Activated CD8-positive, alpha-beta memory T cell treated with anti-CD3 and anti-CD28 coated beads, Interleukin-2, amount 50 U/mL, for 1 hour (primary cell): Measurements from ENCODE around the gene SLC5A11.

Experiments used
- DNase-seq: peaks from one replicate; pipeline ENCODE4 v3.0.0-alpha.2; 2020; ENCODE audit errors: extremely low read depth

Gene SLC5A11

DNA sequence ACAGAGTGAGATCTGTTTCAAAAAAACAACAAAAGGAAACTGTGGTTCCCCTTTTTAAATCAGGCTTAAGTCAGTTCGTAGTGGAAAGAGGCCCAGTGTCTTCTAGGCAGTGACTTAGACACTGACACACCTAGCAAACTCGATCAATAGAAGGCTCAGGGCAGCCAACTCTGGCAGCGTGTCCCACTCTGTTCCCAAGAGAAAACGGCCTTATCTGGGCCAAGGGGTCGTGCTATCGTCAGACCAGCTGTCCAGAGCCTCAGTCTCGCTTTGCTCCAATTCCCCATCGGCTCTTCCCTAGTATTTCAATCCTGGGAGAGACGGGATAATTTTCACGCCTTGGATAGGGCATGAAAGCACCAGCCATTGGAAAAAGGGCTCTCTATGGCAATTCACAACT lies 72.9 kb downstream of the SLC5A11 start:
- no peak for DNase-seq

DNA sequence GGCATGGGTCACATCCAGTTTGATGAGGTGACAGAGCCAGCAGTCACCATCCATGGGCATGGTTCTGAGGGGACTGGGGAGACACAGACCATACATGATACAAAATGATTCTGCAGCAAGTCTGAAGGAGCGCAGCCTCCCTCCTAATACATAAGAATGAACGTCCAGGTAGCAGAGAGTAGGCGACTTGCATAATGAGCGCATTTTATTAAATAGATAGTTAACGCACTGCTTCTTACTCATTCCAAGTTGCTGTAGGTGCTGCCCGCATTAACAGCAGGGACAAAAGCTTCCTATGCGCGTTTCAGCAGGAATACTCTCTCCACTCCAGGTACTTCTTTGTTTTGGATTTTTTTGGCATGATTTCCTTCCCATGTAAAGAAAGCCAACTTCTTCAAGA lies 73.8 kb downstream of the SLC5A11 start:
- no peak for DNase-seq

DNA sequence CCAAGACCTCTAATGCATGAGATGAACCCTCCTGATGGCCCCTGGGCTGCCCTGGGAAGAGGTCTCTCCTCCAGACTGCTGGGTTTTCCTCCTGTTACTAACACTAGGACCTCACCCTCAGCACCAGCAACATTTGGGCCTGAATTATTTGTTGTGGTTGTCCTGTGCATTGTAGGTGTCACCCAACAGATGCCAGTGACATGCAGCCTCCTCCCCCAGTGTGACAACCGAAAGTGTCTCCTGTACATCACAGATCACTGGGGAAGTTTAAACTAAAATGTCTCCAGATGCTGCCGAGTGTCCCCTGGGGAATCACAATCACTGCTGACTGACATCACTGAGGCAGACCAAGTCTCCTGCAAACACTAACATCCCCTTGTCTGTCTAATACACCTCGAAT lies 74.8 kb downstream of the SLC5A11 start:
- DNase-seq: no peak

DNA sequence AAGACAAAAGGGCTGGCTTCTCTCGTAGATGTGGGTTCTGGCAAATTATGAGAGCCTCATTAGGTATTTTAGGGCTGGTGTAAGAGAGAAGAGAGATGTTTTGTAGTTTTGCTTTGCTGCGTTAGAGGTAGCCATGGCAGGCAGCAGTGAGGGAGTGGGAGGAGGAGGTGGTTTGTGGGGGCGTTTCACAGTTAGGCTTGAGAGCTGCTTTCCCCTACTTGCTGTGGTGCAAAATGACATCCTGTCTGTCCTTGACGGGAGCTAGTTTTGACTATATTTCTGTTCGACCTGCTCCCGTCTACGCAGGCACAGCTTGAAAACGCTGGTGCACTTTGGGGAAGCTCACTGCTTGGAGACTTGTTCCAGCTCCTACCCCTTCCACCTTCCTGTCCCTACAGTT lies 75.5 kb downstream of the SLC5A11 start:
- no peak for DNase-seq

DNA sequence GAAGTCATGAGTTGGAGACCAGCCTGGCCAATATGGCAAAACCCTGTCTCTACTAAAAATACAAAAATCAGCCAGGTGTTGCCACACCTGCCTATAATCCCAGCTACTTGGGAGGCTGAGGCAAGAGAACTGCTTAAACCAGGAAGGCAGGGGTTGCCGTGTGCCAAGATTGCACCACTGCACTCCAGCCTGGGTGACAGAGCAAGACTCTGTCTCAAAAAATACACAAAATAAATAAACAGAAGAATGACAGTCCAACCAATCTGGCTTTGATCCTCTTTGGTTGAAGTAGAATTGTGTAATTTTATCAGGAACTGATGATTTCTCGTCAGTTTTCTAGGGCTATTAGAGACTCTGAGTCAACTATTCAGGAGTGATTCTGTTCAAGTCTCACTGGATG lies 79.4 kb downstream of the SLC5A11 start:
- no peak for DNase-seq

DNA sequence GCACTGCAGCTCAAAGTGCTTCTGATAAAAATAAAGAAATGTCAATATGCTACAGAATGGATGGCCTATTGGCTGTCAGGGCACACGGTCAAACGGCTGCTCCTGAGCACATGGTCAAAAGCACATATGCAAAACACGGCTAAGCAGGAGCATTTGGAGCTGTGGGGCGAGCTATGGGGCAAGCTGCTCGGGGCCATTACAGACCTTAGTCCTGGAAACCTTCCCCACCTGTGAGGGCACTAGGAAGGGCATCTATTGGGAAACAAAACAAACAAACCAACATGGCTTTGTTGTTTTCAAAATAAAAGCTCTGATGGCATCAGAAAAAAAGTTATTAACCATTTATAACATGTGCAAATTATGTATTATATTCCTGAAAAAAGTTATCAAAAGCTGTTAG lies 83.6 kb downstream of the SLC5A11 start:
- DNase-seq: no peak

DNA sequence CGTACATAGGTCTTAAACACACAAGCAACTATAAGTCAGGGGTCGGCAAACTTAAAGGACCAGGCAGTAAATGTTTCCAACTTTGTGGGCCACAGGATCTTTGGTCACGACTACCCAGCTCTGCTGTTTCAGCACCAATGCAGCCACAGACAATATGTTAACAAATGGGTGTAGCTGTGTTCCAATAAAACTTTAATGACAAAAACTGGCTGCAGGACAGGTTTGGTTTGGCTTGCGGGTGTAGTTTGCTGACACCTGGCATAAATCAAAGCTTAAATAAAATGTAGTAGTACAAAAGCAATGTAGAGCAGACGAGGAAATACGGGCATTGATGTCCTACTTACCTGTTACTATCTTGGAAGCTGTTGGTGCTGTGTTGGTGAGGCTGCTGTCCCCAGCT lies 84.7 kb downstream of the SLC5A11 start:
- DNase-seq: no peak

DNA sequence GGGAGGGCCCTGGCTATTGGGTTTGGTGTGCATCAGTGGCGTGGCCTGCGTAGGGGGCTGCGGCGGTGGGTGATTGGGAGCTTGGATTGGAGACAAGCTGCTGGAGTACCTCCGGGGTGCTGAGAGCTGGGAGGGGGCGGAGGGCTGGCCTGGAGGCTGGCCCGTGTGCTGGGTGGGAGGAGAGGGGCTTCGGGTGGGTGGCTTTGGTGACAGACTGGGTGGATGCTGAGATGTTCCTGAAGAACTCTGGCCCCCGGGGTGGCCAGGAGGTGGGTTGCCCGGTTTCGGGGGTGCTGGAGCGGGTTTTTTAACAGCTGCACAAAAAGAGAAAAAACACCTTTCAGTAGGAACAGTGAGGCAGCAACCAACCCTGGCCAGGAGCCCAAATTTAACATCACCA lies 85.3 kb downstream of the SLC5A11 start:
- no peak for DNase-seq

DNA sequence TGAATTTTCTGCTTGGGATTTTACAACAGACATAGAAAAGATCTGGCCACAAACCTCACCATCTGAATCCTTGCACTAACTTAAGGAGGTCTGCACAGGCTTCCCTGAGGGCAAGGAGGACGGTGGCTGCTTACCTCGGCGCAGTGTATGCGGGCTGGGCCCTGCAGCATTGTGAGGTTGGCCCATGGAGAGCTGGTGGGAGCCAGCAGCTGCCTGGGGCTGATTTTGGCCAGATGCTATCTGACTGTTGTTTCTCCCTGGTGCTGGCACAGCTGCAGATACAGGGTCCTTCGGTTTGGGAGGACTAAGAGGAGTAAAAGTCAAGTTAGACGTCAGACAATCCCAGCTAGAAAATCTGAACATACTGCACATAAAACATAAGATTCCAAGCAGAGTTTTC lies 89.6 kb downstream of the SLC5A11 start:
- no peak for DNase-seq

DNA sequence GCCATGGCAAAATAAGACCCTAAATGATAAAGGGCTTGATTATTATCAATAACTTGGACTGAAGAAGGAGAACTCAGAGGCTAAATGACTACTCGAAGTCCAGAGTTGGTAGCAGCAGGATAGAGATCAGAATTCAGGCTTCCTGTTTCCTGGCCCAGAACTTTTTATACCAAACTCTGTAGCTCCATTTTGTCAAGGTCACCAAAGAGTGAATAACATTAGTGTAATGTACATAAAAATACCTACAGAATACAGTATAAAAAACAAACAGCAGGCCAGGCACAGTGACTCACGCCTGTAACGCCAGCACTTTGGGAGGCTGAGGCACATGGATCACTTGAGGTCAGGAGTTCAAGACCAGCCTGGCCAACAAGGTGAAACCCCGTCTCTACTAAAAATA lies 90.4 kb downstream of the SLC5A11 start:
- DNase-seq: no peak

DNA sequence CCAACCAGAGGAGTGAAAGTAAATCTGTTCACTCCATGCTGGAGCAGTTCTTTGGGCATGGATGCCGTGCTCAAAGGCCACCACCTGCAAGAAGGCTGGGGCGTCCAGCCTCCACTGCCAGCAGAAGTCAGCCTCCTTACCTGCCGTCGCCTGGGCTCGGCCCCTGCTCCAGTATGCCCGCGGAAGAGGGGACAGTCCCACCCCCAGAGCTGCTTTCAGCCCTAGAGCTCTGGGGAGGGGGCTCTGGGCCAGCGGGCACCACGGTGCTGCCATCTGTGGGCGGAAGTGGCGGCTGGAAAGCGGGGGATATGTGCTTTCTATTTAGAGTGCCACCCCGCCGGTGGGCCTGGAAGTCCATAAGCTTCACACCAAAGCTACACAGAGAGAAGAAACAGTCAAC lies 93.5 kb downstream of the SLC5A11 start:
- DNase-seq: no peak

DNA sequence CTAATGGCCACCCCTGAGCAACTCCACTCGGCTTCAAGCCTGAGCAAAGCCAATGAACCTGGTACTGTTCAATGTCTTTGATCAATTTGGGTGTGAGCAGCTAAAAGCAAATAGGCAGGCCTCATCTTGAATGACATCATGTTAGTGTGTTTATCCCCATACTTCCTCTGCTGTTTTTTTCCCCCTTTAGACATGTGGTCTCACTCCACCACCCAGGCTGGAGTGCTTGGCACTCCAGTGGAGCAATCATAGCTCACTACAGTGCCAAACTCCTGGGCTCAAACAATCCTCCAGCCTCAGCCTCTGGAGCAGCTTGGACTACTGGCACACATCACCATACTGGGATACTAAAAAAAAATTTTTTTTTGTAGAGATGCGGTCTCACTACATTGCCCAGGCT lies 94.0 kb downstream of the SLC5A11 start:
- DNase-seq: no peak

DNA sequence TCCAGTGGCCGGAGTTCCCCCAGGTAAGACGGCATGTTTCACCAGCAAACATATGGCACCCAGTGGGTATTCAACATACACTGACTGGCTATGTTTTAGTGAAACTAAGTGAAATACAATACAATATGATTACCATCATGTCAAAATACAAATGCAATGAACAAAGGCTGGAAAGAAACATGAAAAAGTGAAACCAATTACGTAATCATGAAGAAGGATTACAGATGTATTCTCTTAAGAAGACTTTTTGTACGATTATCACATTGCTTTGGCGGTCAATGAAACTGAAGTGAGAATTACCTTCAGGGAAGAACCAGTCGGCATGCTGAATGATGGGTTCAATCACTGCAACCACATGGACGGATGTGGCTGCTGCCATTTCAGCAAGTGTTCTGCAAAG lies 97.7 kb downstream of the SLC5A11 start:
- no peak for DNase-seq

DNA sequence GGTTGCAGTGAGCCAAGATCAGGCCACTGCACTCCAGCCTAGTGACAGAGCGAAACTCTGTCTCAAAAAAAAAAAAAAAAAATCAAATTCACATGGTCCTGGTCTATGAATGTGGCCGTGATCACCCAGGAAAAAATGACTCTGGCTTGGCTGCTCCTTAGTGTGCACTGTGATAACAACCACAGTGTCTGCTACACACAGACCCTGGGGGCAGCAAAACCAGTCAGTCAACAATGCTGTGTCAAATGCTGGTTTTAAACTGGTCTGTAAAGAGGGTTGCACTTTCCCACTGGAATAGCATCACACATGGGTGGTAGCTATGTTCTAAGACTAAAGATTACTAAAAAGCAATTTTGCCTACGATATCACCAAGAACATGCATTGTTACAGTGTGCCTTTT lies 98.4 kb downstream of the SLC5A11 start:
- DNase-seq: no peak

DNA sequence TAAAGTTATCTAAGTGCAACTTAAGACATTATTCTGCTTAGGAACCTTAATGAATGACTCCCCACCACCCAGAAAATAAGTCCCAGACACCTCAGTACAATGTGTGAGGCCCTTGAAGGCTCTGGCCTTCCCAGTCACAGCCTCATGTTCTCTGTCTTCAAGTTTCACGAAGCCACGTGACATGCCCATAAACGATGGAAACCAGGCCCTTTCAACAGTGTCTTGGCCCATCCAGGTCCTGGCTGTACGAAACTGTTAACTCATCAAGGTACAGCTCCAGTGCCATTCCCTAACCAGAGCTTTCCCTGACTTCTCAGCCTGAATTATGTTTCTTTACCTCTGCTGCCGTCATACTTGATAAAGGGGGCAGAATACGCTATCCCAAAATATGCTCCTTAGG lies 100.4 kb downstream of the SLC5A11 start:
- DNase-seq: no peak

DNA sequence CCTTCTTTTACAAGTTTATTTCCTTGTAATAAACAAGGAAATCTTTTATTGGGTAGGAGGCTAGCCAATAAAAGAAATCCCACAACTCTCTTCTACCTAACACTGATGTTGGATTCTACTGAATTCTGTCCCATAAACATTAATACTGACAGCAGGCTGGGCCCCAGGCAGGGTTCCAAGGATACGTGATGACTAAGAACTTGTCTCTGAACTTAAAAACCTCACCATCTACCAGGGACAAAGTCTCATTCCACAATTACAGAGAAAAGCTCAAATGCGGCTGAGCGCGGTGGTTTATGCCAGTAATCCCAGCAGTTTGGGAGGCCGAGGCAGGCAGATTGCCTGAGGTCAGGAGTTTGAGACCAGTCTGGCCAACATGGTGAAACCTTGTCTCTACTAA lies 104.5 kb downstream of the SLC5A11 start:
- DNase-seq: no peak

DNA sequence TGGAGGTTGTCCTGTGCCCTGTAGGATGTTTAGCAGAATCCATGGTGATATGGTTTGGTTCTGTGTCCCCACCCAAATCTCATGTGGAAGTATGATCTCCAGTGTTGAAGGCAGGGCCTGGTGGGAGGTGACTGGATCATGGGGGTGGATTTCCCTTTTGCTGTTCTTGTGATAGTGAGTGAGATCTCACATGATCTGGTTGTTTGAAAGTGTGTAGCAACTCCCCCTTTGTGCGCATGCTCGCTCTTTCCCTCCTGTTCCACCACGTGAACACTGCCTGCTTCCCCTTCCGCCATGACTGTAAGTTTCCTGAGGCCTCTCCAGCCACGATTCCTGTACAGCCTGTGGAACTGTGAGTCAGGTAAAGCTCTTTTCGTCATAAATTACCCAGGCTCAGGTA lies 107.5 kb downstream of the SLC5A11 start:
- no peak for DNase-seq

DNA sequence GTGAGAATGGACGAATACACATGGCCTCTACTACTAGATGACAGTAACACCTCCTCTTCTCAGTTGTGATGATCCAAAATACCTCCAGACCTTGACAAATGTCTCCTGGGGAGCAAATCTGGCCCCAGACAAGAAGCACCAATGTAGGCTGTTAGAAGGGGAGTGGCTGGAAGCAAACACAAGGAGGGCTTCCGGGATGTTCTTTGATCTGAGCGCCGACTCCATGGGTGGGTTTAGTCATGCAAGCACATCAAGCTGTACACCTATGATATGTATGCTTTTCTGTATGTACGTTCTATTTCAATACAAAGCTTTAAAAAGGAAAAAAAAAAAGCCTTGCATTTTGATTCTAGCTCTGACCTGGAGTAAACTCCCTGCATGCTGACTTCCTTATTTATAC lies 108.0 kb downstream of the SLC5A11 start:
- DNase-seq: no peak

DNA sequence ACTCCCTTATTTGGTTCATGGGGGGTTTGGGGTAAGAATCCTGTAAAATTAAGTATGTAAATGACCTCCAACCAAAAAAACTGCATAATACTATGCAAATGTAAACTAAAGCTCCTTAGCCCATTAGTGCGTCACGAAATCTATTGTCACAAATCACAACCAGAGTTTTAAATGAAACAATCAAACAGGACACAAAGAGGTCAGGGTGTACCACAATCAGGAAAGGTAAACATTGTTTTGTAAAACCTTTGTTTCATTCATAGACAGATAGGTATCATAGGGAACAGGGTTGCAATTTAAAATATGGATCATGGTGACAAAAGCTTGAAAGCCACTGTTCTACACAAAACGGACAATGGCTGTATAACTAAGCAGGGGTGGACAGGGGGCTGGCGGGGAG lies 108.4 kb downstream of the SLC5A11 start:
- DNase-seq: no peak

DNA sequence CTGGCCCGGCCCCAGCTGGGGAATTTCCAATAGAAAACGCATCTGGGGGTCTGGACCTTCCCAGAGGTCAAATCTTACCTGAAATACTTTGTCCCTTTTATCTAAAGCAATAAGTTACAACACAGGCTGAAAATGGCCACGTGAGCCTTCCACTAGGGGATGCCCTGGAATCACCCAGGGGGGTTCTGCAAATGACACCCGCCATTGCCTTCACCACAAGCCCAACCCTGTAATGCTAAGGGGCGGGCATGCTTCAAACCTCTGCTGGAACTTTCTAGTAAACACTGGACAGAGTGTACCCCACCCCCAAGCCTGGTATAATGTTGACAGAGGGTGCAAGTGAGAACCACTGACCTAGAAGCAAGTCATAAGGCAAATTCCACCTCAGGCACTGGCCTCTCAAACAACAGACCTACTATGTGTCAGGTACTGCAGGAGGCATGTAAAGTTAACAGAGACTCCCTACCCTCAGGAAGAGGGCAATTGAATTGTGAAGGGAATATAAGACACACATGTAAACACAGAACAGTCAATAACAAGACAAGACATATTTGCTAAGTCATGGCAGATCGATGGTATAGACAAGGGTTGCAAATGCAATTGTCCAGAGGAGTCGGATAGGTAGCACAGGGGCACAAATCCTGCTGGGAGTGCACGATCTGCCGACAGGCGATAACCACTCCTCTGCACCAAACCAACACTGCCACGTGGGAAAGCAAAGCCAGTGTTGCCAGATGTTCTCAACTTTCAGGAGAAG lies 110.4 kb downstream of the SLC5A11 start:
- no peak for DNase-seq

DNA sequence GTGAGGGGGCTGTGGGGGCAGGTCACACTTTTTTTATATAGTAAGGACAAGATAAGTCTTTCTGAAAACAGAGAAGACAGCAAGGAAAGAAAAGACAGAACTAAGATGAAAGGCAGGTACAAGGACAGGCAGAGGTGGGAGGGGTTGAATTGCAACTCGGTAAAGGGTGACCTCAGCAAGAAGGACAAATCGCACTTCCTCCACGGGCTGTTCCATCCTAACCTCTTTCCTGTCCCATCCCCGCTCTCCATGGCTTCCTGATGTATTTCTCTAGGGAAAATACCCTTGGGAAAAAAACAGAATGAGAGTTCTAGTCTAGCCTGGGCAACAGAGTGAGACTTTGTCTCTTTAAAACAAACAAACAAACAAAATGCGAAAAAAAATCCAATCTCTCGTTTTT lies 112.1 kb downstream of the SLC5A11 start:
- DNase-seq: no peak
